Epithelial cell of prostate (primary cell): ENCODE results near the gene WDR44.
"Not testable (repeated sequence)": the region's sequence is repeated elsewhere in the genome, so short reads cannot be mapped to it uniquely, and the experiment has no call there.

ENCODE experiments used
- DNase-seq: peaks from one replicate; pipeline ENCODE4 v3.0.0-alpha.2; 2011; ENCODE audit warnings: low read depth, low spot score
- H3K27ac ChIP-seq: fragments of 450-650 bp; 2 replicates; pipeline ENCODE4 v1.5.1; 2017; ENCODE audit warnings: mild to moderate bottlenecking

WDR44 gene

DNA sequence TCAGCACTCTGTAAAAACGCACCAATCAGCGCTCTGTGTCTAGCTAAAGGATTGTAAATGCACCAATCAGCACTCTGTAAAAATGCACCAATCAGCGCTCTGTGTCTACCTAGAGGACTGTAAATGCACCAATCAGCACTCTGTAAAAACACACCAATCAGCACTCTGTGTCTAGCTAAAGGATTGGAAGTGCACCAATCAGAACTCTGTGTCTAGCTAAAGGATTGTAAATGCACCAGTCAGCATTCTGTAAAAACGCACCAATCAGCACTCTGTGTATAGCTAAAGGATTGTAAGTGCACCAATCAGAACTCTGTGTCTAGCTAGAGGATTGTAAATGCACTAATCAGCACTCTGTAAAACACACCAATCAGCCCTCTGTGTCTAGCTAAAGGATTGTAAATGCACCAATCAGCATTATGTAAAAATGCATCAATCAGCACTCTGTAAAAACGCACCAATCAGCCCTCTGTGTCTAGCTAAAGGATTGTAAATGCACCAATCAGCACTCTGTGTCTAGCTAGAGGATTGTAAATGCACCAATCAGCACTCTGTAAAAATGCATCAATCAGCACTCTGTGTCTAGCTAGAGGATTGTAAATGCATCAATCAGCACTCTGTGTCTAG, 124.9 kb downstream of the WDR44 start:
- H3K27ac ChIP-seq, DNase-seq: not testable (repeated sequence)

DNA sequence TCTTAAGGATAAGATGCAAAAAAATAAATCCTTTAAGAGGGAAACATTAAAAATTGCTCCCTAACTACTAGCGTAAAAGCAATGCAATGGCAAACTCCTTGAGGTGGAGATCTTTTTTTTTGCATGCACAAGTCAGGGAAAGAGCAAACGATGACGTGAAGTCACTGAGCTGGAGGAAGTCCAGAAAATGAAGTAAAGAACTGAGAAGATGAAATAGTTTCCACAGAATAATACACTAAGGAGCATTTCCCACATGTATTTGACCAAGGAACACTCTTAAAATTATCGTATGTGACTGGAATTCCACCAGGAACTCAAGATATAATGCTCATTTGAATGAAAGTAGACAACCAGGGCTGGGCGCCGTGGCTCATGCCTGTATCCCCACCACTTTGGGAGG, 128.7 kb downstream of the WDR44 start:
- DNase-seq: no peak
- H3K27ac ChIP-seq: no peak overlapping the region

DNA sequence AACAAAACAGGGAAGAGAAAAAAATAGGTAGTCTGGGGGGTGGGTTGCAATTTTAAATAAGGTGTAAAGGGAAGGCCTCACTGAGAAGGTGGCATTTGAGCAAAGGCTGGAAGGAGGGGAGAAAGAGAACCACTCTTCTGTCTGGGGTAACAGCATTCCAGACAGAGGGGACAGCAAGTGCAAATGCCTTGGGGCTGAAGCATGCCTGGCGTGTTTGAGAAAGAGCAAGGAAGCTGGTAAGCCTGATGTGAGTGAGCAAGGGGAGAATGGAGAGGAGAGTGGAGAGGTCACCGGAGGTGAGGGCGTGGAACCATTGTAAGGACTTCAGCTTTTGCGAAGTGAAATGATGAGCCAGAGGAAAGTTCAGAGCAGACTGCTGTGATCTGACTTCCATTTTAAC, 130.0 kb downstream of the WDR44 start:
- no peak overlapping the region for H3K27ac ChIP-seq
- DNase-seq: no peak

DNA sequence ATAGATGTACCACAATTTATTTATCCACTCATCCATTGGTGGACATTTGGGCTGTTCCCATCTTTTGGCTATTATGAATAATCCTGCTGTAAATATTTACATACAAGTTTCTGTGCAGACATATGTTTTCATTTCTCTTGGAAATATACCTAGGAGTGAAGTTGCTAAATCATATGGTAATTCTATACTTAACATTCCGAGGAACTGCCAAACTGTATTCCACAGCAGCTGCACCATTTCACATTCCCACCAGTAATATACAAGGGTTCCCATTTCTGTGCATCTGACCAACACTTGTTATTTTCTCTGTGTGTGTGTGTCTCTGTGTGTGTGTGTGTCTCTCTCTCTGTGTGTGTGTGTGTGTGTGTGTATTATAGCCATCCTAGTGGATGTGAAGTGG, 134.3 kb downstream of the WDR44 start:
- no peak for DNase-seq
- no peak overlapping the region for H3K27ac ChIP-seq

DNA sequence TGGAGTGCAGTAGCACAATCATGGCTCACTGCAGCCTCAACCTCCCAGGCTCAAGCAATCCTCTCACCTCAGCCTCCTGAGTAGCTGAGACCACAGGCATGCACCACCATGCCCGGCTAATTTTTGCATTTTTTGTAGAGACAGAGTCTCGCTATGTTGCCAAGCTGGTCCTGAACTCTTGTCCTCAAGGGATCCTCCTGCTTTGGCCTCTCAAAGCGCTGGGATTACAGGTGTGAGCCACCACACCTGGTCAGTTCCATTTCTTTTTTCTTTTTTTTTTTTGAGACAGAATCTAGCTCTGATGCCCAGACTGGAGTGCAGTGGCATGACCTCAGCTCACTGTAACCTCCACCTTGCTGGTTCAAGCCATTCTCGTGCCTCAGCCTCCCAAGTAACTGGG, 136.5 kb downstream of the WDR44 start:
- H3K27ac ChIP-seq: not testable (repeated sequence)

DNA sequence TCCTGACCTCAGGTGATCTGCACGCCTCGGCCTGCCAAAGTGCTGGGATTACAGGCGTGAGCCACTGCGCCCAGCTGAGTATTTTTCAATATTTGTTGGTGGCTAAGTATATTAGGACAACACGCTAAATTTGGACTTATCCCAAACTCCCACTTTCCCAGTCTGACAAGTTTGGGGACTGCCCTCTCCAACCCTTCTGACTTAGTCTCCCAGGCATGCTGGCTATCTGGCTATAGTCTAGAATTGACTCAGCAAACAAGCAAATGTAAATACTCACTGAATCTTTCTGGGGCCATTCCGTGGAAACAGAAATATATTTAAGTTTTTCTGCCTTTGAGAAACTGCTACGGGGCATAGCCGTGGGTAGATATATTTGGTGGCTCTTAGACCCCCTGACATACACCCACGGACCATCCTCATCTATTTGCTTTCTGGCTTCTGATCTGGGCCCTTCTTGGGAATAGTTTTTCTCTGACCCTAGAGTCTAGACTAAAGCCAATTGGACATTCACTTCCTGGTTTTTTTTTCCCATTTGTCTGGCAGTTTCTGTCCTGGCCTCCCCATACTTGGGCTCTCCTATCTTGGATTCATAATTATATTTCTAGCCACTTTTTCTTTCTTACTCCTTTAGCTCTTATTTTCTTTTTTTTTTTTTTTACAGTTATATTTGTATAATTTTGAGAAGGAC, 138.5 kb downstream of the WDR44 start:
- no peak overlapping the region for H3K27ac ChIP-seq
- DNase-seq: no peak

More for the DNA sequence above, 136.5 kb downstream of the WDR44 start:
- not testable (repeated sequence) for DNase-seq

DNA sequence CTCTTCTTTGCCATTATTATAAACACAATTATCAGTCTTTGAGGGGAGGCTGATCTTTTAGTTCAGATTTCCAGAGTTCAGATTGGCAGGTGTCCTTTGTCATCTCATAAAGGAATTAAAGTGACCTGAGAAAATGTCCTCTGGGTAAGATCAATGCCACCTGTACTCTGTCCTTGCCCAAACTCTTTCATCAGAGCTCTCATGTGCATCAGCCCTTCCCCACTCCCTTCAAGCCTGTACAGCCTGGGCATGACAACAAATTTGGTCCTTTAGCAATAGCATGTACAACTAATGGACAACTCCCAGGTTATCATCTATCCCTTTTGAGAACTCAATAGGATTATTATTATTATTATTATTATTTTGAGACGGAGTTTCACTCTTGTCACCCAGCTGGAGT, 140.8 kb downstream of the WDR44 start:
- not testable (repeated sequence) for DNase-seq, H3K27ac ChIP-seq

DNA sequence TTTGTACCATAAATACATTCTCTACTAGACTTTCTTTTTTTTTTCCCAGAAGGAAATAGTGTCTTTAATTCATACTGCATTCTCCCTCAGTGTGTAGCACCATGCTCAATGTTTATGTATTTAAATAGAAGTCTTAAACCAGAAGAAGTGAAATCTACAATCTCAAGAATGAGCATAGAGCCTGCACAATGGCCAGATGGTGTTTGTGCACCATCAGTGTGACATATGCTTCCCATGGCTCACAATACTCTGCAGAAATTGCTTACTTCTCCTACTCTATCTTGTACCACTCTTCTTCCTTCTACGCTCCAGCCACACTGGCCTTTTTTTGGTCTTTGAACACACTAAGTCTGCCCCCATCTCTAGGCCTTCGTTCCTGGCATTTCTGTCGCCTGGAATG, 147.1 kb downstream of the WDR44 start:
- no peak overlapping the region for H3K27ac ChIP-seq
- no peak for DNase-seq

DNA sequence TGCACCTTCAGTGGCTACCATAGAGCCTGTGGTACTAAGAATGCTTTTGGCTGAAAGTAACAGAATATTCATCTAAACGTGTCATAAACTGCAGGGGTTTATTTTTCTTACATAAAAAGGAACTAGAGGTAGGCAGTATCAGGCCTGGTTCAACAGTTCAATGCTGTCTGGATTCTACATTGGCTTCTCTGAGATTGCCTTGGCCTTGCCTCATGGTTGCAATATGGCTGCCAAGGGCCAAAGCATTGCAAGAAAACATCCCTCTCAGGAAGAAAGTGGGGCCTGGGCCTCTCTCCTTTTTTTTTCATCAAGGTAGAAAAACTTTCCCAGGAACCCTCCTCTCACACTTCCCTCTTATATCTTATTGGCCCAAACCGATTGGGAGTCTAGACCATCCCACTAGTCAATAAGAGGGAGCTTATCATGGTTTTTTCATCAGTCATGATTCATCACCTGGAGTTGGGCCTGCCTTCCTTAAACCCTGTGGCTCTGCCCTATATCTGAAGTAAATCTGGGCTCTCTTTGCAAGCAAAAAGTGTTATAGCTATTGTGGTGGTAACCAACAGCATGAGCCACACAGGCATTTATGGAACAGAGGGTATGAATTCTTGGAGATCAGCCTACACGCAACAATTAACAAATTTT, 147.9 kb downstream of the WDR44 start:
- DNase-seq: no peak
- no peak overlapping the region for H3K27ac ChIP-seq

DNA sequence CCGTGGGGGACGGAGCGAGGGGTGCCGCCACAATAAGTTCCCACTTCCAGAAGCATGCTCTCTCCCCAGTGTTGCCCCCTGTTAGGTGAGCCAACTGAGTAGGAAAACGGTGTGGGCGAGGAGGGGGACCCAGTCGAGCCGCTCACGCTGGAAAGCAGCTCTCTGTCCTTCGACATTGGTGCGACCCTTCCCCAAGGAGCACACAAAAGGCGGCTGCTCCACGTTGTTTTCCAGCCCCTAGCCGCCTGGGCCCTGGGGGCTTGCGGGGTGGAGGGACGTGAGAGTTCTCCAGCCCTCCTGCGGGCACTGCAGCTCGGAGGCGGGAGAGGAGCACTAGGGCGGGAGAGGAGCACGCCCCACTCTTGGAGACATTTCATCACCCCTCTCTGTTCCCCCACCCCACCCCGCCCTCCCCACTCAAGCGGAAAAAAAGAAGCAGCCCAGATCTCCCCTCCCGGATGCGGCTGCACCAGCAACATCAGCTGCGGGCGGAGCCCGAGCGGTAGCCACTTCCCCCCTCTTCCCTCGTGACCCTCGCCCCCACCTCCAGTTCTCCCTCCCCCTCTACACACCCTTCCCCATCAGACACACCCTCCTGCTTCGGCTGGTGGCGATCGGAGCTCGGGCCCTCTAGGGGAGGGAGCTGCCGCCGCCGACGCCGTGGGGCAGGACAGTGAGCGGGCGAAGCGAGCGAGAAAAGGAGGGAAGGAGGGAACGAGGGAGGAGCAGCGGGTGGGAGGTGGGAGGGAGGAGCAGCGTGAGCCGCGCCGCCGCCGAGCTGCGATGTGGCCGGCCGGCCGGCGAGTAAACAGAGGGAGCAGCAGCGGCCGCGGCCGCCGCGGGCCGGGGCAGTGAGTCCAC, 149.4 kb downstream of the WDR44 start, which contains the start of gene DOCK11:
Gene DOCK11 (plus strand): TSS at position 755 of the 861 bp plus-strand sequence. CDS start 157 bp downstream, outside the sequence.
- DNase-seq: no peak
- no peak within 1 kb of the TSS for H3K27ac ChIP-seq

DNA sequence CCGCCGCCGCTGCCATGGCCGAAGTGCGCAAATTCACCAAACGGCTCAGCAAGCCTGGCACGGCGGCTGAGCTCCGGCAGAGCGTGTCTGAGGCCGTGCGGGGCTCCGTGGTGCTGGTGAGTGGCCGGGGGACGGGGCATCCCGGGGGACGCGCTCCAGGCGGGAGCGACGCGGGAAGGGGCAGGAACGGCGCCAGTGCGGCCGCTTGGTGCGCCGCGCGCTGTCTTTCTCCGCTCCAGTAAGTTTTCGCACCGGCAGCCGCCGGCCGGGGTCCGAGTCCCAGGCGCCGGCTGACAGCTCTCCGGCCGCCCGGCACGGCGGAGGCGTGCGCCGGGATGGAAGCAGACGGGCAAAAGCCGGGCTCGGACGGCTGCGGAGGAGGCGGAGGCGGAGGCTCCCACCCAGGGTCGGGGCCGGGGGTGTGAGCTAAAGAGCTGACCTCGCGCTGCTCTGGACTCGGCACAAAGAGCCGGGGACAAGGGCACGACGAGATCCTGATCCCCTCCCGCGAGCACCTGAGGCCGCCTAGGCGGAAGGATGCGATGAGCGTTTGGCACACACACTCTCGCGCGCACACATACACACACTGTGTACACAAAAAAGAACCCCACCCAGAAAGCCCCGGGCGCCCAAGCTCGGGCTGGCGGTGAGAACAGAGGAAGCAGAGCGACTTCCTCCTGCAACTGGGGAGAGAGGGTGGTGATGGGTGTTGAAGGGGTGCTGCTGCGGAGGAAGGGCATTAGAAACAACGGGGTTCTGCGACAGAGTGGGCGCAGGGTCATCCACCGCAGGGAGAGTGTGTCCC, 150.3 kb downstream of the WDR44 start:
- DNase-seq: no peak

DNA sequence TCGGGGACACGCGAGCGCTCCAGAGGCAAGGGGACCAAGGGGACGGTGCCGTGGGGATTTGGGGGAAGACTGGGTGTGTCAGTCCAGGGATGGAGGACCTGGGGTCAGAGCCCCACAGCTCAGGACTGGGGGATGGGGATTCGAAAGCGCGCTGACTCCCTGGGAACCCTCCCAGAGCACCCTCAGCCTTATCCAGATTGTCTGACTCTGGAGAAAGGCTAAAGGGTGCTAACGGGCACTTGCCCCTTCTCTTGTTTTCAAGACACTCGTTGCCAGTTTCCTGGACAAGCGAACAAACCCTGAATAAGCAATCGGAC, 150.8 kb downstream of the WDR44 start:
- DNase-seq: no peak
- H3K27ac ChIP-seq: no peak overlapping the region

More for the DNA sequence above, 150.3 kb downstream of the WDR44 start:
- H3K27ac ChIP-seq: no peak overlapping the region

DNA sequence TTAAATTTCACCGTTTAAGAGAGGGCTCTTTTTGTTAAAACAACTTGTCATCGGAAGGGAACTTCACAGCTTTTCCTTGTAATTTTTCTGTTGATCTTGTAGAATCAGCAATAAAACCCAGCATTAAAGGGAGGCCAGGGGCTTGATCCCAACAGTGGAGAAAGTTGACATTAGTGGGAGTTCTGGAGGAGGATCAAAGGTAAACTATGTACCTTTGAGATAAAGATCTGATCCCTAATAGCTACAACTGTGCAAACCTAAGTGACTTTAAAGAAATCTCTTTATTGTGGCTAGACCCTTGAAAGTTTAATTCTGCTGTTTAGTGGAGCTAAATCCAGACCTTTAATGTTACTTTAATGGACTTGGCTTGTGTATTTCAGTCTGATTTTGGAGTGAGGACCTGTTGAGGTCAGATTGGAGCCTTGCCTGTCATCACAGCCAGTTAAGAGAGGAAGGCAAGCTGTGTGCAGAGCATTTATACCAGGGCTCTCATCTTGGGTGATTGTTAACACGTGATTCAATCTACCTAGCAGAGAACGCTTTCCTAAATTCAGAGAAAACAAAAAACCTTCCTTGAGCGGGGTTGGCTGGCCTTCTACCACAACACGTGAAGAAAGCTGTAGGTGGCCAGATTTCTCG, 151.4 kb downstream of the WDR44 start:
- DNase-seq: no peak
- no peak overlapping the region for H3K27ac ChIP-seq

DNA sequence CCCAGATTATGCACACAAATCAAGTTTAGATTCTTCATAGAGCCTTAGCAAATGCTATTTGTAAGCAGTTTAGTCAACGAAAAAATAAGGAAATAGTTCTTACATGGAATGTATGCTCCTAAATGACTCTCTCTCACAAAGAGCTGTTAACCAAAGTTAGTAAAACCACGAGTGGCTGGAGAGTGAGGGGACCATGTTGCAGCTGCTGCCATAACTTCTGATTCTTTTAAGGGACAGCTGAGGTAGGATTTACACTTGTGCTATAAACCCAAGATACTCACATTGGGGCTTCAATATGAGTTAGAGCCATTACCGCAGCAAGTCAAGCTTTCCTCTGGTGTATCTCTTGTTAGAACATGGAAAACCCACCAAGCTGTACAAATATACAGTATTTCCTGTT, 152.4 kb downstream of the WDR44 start:
- DNase-seq: no peak
- H3K27ac ChIP-seq: no peak overlapping the region

DNA sequence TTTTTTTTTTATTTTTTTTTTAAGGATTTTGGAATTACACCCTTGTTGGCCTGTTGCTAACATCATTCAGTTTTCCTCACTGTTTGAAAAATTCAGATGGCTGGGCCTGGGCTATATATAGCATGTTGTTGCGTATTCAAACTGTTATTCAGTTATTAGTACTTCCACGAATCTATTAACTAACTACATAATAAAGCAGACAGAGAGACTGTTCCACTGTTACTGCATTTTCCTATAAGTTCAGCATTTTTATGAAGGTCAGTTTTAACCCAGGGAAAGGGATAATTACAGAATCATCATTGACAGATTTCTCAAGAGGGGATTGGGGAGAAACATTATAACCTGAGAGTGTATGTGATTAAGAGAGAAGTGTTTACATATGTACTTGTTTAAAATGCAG, 152.8 kb downstream of the WDR44 start:
- no peak for DNase-seq
- H3K27ac ChIP-seq: no peak overlapping the region

DNA sequence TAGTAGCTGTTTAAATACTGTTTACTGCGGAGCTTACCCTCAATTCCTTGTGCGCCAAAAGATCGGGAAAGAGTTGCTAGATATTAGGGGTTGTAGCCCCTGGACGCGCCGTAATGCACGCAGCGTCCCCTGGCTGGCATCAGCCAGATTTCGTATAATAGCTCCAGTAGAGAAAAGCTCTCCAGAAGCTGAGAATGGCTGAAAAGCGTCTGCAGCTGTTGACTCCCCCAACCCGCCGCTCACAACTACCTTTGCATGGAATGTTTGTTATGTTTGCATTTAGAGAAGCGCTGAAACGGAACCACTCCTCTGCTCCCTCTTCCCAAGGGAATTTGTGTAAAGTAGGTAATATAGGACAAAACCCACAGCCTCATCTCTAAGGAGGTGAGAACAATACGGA, 153.4 kb downstream of the WDR44 start:
- no peak for DNase-seq
- no peak overlapping the region for H3K27ac ChIP-seq
